Measurements from ENCODE around the gene LSM7. TPM values are rescaled to one million over a fixed set of nuclear protein-coding genes. Genes with fewer than 3 reads are reported as not detected.
A peak's percentile ranks its signal among the peaks of the same experiment; 100 is the strongest.

The LSM7 gene
- total RNA-seq, 1 experiment from 2014 or later, result 97.3 TPM

GRCh38 chr19:2338751-2339643, 10.6 kb upstream of the LSM7 start:
- ATAC-seq, result no peak
- no TSS peak for BruUV-seq (replicated peaks)
- DNase-seq (ENCODE audit: low read depth, low spot score), result no peak
- in situ Hi-C loops (cut with HindIII; ENCODE audit: low pct_unique_long_range_greater_than_20kb, low sequenced_read_pairs), result no loop called here
- H3K36me3 ChIP-seq (ENCODE audit: control insufficient read depth, insufficient read depth, low read length), result no peaks in the 10 kb centered on the region
- no peaks in the 10 kb centered on the region for H3K27me3 ChIP-seq (ENCODE audit: control insufficient read depth, insufficient read depth, low read length)
- no peaks in the 10 kb centered on the region for H3K4me1 ChIP-seq (ENCODE audit: control insufficient read depth, insufficient read depth, low read length)
- no peaks in the 10 kb centered on the region for H3K9me3 ChIP-seq (ENCODE audit: control insufficient read depth, insufficient read depth, low read depth, low read length)
- ChIA-PET CTCF (no interaction called here), POLR2A (no interaction called here)
- TF ChIP-seq SIN3A (IDR thresholded peaks at IDR 0.05; ENCODE audit: borderline replicate concordance, insufficient read depth, low read depth, low read length) (no peak), TCF7L2 (IDR thresholded peaks at IDR 0.05; ENCODE audit: low read depth, low read length) (no peak), POLR2AphosphoS5 (IDR thresholded peaks at IDR 0.05; ENCODE audit: low read depth, low read length) (no peak), REST (IDR thresholded peaks at IDR 0.05; ENCODE audit: insufficient read depth in 1 of 2, low read depth in 2 of 2, low read length in 1 of 2) (no peak), CTCF (IDR thresholded peaks at IDR 0.05) (no peak)
- intact Hi-C loops (cut with micrococcal nuclease; ENCODE audit: unreplicated experiment), result no loop called here
- H3K27ac ChIP-seq (ENCODE audit: low read length), result no peak overlapping the region
- no peak overlapping the region for H3K4me3 ChIP-seq (ENCODE audit: low read depth in 2 of 2, low read length in 2 of 2)

GRCh38 chr19:2338055-2338615, 9.7 kb upstream of the LSM7 start:
- Histone ChIP-seq H3K36me3 (ENCODE audit: control insufficient read depth, insufficient read depth, low read length) (no peaks in the 10 kb centered on the region), H3K4me1 (ENCODE audit: control insufficient read depth, insufficient read depth, low read length) (no peaks in the 10 kb centered on the region), H3K27me3 (ENCODE audit: control insufficient read depth, insufficient read depth, low read length) (no peaks in the 10 kb centered on the region), H3K27ac (ENCODE audit: low read length) (no peak overlapping the region), H3K4me3 (ENCODE audit: low read depth in 2 of 2, low read length in 2 of 2) (no peak overlapping the region), H3K9me3 (ENCODE audit: control insufficient read depth, insufficient read depth, low read depth, low read length) (no peaks in the 10 kb centered on the region)
- no peak for ATAC-seq
- POLR2A ChIA-PET, result no interaction called here
- in situ Hi-C loops (cut with HindIII; ENCODE audit: low pct_unique_long_range_greater_than_20kb, low sequenced_read_pairs), result no loop called here
- no peak for DNase-seq (ENCODE audit: low read depth, low spot score)
- intact Hi-C loops (cut with micrococcal nuclease; ENCODE audit: unreplicated experiment), result no loop called here
- TSS peak; percentile 43 for BruUV-seq (replicated peaks)
- TF ChIP-seq REST (IDR thresholded peaks at IDR 0.05; ENCODE audit: insufficient read depth in 1 of 2, low read depth in 2 of 2, low read length in 1 of 2) (no peak), POLR2AphosphoS5 (IDR thresholded peaks at IDR 0.05; ENCODE audit: low read depth, low read length) (no peak), SIN3A (IDR thresholded peaks at IDR 0.05; ENCODE audit: borderline replicate concordance, insufficient read depth, low read depth, low read length) (no peak), TCF7L2 (IDR thresholded peaks at IDR 0.05; ENCODE audit: low read depth, low read length) (no peak), CTCF (IDR thresholded peaks at IDR 0.05) (no peak)
- CTCF ChIA-PET, result no interaction called here

All from Panc1 (cell line).